ENCODE results near the gene HNRNPU.

Gene HNRNPU

GRCh38 chr1:244868484-244869363 lies 4.4 kb upstream of the HNRNPU start:
- H3K27me3 ChIP-seq (ENCODE audit: insufficient read depth, poor library complexity, severe bottlenecking), result no peaks in the 10 kb centered on the region
- no peak overlapping the region for H3K27ac ChIP-seq (replicated peaks)
- no peak for TF ChIP-seq POLR2AphosphoS5 (IDR thresholded peaks at IDR 0.05; ENCODE audit: low read depth)
- TF ChIP-seq REST (IDR thresholded peaks at IDR 0.05; ENCODE audit: insufficient replicate concordance, low read depth), result no peak
- TF ChIP-seq SPI1 (IDR thresholded peaks at IDR 0.05; ENCODE audit: borderline replicate concordance, low read depth), result no peak
- no peak for TF ChIP-seq CTCF (IDR thresholded peaks at IDR 0.05; ENCODE audit: insufficient read depth, low read length)
- no peak for TF ChIP-seq GABPA (IDR thresholded peaks at IDR 0.05; ENCODE audit: low read depth)
- H3K4me3 ChIP-seq (replicated peaks; ENCODE audit: insufficient read depth, low read length), result no peak overlapping the region
- DNase-seq (ENCODE audit: low read depth in 1 of 2, low spot score in 1 of 2), result no peak

GRCh38 chr1:244866355-244866754 lies 2.0 kb upstream of the HNRNPU start:
- TF ChIP-seq GABPA (IDR thresholded peaks at IDR 0.05; ENCODE audit: low read depth), result no peak
- no peak for TF ChIP-seq SPI1 (IDR thresholded peaks at IDR 0.05; ENCODE audit: borderline replicate concordance, low read depth)
- no peak for TF ChIP-seq CTCF (IDR thresholded peaks at IDR 0.05; ENCODE audit: insufficient read depth, low read length)
- TF ChIP-seq POLR2AphosphoS5 (IDR thresholded peaks at IDR 0.05; ENCODE audit: low read depth), result no peak
- no peak overlapping the region for H3K4me3 ChIP-seq (replicated peaks; ENCODE audit: insufficient read depth, low read length)
- DNase-seq (ENCODE audit: low read depth in 1 of 2, low spot score in 1 of 2), result no peak
- no peaks in the 10 kb centered on the region for H3K27me3 ChIP-seq (ENCODE audit: insufficient read depth, poor library complexity, severe bottlenecking)
- H3K27ac ChIP-seq (replicated peaks), result peak overlapping the region; percentile 98

- peak overlapping the region; percentile 98 for H3K27ac ChIP-seq (replicated peaks)
- no peak for DNase-seq (ENCODE audit: low read depth in 1 of 2, low spot score in 1 of 2)
- H3K4me3 ChIP-seq (replicated peaks; ENCODE audit: insufficient read depth, low read length), result no peak overlapping the region
- no peaks in the 10 kb centered on the region for H3K27me3 ChIP-seq (ENCODE audit: insufficient read depth, poor library complexity, severe bottlenecking)
- TF ChIP-seq POLR2AphosphoS5 (IDR thresholded peaks at IDR 0.05; ENCODE audit: low read depth) (no peak), SPI1 (IDR thresholded peaks at IDR 0.05; ENCODE audit: borderline replicate concordance, low read depth) (no peak), CTCF (IDR thresholded peaks at IDR 0.05; ENCODE audit: insufficient read depth, low read length) (no peak), GABPA (IDR thresholded peaks at IDR 0.05; ENCODE audit: low read depth) (no peak), REST (IDR thresholded peaks at IDR 0.05; ENCODE audit: insufficient replicate concordance, low read depth) (no peak)
These were observed 1.5 kb upstream of the HNRNPU start for GRCh38 chr1:244865820-244866219.
